Lower leg skin (tissue), 4 donors: ENCODE data around the gene IGFBP6. TPM values are rescaled to one million over a fixed set of nuclear protein-coding genes. Genes with fewer than 3 reads are reported as not detected.

Experiments used
- DNase-seq, 2 donors: peaks; one replicate each; pipeline ENCODE4 v3.0.0-alpha.2; 2019; ENCODE audit warnings: low spot score in 2 of 2
- H3K4me3 ChIP-seq: fragments of 200-600 bp; sonication (generic); 2 replicates; pipeline ENCODE4 v1.5.1; 2017; ENCODE audit warnings: mild to moderate bottlenecking, low read depth; ENCODE audit not compliant: poor library complexity, severe bottlenecking
- POLR2A ChIP-seq, 2 donors: fragments of 450-650 bp; IDR thresholded peaks; one replicate each; pipeline ENCODE4 v1.6.1; 2016 to 2017; ENCODE audit warnings: antibody characterized with exemption in 2 of 2, mild to moderate bottlenecking in 1 of 2, moderate library complexity in 1 of 2
- WGBS, 2 donors: methylation state at CpG; one replicate each; pipeline ENCODE4 v1.1.5; 2018; 5-methylcytosine and 5-hydroxymethylcytosine counted together
- intact Hi-C: fragments of 100-400 bp; cut with DNase I; formaldehyde crosslinking; loops from one replicate; pipeline ENCODE4 v1.15.0; 2023; ENCODE audit warnings: low total_unique reads
- total RNA-seq, 4 donors: library from RNA; depleted of rRNA; stranded (reverse); fragments of >200 nt; gene quantifications; one replicate each; pipeline ENCODE4 v1.1.0, GENCODE V29; 2016
- TF ChIP-seq, protein P1 (sequence below), 3 donors: fragments of 450-650 bp; IDR thresholded peaks; one replicate each; pipeline ENCODE4 v1.5.1; 2016; ENCODE audit warnings: antibody characterized with exemption in 3 of 3, mild to moderate bottlenecking in 3 of 3, moderate library complexity in 2 of 3

The IGFBP6 gene
- total RNA-seq, 4 donors from 2014 or later, result 22.0 to 508 (median 68.9) TPM

DNA sequence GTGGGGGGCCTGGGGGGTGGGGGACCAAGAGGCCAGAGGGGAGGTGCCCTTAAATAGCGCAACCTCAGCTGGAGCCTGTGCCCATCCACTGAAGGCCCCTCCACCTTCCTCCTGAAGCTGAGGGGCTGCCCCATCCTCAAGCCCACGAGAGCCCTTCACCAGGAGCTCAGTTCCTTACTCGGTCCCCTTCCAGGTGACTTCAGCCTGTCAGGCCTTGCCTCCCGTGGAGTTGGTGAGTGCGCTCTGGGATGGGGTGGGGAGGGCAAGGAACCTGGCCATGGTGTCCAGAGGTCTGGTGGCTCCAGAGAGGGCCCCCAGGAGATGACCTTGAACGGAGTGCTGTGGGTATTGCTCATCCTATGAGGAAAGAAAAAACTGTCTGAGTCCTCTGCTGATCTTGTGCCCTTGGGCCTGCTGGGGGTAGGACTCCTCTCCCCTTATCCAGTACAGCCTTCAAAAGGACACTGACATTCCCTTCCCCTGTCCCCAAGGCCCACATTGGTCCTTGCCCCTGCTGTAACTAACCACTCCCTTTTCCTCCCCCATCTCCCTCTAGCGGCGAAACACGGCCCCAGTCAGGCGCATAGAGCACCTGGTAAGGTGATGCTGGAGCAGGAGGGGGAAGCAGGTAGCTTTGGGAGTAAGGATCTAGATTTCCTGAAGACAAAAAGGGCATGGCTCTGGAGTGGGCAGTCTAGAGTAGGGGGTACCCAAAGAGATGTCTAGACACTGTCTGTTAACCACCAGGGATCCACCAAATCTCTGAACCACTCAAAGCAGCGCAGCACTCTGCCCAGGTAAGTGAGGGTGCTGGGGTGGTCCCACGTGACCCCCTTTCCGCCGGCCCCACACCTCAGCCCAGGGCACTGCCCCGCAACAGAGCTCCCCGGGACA, 44.0 kb upstream of the IGFBP6 start:
- intact Hi-C loops, result no loop called here
- TF ChIP-seq, protein P1, sequence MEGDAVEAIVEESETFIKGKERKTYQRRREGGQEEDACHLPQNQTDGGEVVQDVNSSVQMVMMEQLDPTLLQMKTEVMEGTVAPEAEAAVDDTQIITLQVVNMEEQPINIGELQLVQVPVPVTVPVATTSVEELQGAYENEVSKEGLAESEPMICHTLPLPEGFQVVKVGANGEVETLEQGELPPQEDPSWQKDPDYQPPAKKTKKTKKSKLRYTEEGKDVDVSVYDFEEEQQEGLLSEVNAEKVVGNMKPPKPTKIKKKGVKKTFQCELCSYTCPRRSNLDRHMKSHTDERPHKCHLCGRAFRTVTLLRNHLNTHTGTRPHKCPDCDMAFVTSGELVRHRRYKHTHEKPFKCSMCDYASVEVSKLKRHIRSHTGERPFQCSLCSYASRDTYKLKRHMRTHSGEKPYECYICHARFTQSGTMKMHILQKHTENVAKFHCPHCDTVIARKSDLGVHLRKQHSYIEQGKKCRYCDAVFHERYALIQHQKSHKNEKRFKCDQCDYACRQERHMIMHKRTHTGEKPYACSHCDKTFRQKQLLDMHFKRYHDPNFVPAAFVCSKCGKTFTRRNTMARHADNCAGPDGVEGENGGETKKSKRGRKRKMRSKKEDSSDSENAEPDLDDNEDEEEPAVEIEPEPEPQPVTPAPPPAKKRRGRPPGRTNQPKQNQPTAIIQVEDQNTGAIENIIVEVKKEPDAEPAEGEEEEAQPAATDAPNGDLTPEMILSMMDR (IDR thresholded peaks at IDR 0.05), result no peak
- no peak for TF ChIP-seq POLR2A (IDR thresholded peaks at IDR 0.05)
- DNase-seq, result peak in 1 of 2 donors; percentile 93
- peak overlapping the region; percentile 29 for H3K4me3 ChIP-seq
- WGBS, 2 donors, result 32 to 39% methylated on average over 14 to 16 of the region's 16 CpGs

GRCh38 chr12:53054112-53054878, 43.2 kb upstream of the IGFBP6 start:
- WGBS, 2 donors, result 6 to 9% methylated on average over 33 to 37 of the region's 48 CpGs
- intact Hi-C loops, result no loop called here
- H3K4me3 ChIP-seq, result peak overlapping the region; percentile 29

DNA sequence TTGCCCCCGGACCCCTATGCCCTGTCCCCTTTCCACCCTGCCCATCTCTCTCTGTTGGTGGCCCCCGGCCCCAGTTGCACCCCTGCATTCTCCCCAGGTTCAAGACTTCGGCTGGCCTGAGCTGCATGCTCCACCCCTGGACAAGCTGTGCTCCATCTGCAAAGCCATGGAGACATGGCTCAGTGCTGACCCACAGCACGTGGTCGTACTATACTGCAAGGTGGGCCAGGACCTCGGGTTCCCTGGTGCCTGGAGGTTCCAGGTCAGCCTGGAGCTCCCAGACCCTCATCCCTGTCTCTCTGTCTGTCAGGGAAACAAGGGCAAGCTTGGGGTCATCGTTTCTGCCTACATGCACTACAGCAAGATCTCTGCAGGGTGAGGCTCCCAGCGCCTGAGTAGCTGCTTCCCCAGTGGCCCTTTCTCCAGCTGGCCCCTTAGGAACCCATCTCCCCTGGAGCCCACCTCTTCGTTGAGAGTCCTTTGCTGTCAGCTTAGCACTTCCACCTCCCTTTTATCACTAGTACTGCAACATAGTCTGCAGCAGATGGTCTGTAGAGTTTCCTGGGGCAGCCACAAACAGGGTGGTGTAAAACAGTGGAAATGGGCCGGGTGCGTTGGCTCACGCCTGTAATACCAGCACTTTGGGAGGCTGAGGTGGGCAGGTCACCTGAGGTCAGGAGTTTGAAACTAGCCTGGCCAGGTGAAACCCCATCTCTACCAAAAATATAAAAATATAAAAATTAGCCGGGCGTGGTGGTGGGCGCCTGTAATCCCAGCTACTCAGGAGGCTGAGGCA, 41.8 kb upstream of the IGFBP6 start:
- no peak for TF ChIP-seq POLR2A (IDR thresholded peaks at IDR 0.05)
- TF ChIP-seq, protein P1 (IDR thresholded peaks at IDR 0.05), result no peak
- no peak overlapping the region for H3K4me3 ChIP-seq
- DNase-seq, result peak in 1 of 2 donors; percentile 85
- intact Hi-C loops, result no loop called here
- WGBS, 2 donors, result 82 to 83% methylated on average over 15 of the region's 15 CpGs

More at GRCh38 chr12:53054112-53054878, 43.2 kb upstream of the IGFBP6 start:
- TF ChIP-seq POLR2A (IDR thresholded peaks at IDR 0.05), result no peak
- TF ChIP-seq, protein P1 (IDR thresholded peaks at IDR 0.05), result no peak
- peak; percentile 93 to 99 for DNase-seq

- peak in 1 of 2 donors; percentile 79 for DNase-seq
- no peak overlapping the region for H3K4me3 ChIP-seq
- intact Hi-C loops, result no loop called here
- TF ChIP-seq POLR2A (IDR thresholded peaks at IDR 0.05), result no peak
- TF ChIP-seq, protein P1 (IDR thresholded peaks at IDR 0.05), result no peak
- 79 to 83% methylated on average over 5 of the region's 5 CpGs for WGBS, 2 donors
Measured at GRCh38 chr12:53056296-53056695, 41.2 kb upstream of the IGFBP6 start.

GRCh38 chr12:53056901-53057300, 40.6 kb upstream of the IGFBP6 start:
- no peak overlapping the region for H3K4me3 ChIP-seq
- 86 to 95% methylated on average over 7 of the region's 7 CpGs for WGBS, 2 donors
- TF ChIP-seq POLR2A (IDR thresholded peaks at IDR 0.05), result no peak
- TF ChIP-seq, protein P1 (IDR thresholded peaks at IDR 0.05), result no peak
- DNase-seq, result no peak
- intact Hi-C loops, result no loop called here
